ENCODE measurements around the gene MORN1.

MORN1 gene

DNA sequence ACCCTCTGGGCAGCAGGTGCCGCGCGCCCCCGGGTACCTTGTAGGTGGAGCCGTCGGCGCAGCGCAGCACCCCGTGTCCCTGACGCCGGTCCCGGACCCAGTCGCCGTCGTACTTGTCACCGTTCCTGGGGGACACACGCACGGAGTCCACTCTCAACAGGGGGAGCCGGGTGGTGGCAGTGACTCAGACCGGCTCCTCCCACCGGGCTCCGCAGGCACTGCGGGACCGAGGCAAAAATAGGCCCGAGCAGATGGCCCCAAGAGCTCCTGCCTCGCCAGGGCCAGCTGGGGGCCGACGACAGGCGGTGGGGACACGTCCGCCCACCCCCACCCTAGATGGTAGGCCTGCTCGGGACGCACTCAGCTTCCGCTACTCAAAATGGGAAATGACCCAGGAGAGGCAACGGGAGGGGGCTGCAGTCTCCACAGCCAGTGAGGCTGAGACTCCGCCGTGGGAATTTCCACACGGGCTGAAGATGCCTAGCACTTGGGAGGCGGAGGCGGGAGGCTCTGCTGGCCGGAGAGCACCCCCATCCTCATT, 6.3 kb downstream of the MORN1 start:
- peak; percentile 69 to 82 for DNase-seq

DNA sequence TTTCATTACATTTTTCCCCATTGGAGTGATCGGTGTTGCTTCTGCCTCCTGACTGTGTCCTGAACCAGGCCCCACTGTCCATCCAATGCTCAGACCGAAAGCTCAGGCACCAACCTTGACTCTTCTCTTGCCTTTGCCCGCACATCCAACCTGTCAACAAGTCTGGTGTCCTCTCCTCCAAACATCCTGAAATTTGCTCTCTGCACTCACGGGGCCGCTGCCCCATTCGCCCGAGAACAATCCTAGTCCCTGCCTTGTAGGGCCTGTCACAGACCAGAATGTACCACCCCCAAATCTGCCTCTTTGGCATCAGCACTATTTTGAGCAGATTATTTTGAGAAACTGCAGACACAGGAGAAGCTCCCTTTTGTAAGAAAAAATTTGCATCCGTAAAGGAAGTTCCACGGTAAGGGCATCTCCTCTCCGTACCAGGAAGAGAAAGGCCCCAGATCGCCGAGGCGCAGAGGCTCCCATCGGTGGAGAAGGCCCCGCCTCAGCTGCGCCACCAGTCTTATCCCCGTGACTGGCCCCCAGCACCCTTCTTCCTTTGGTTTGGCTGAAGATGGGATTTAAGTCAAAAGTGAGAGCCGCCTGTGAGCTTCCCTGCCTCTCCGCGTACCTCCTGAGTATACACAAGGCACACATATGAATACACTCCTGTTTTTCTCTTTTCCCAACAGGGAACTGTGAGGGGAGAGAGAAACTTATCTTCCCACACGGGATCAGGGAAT, 7.1 kb downstream of the MORN1 start:
- no peak for DNase-seq

DNA sequence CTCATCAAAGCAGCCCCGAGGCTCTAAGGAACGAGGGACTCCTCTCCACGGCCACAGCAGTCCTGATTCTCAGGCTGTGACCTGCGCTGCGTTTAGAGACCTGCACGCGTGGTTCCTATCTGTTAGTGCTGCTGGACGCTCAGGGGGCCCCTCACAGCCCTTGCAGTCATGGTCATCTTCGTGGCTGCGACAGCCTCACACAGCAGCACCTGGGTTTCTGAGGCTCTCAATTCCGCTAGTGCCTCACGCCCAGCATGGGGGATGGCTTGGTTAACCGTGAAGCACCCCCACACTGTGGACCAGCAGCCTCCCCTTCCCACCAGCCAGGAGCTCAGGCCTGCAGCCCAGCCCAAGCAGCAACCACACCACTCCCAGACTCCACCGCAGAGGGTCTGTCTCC, 7.8 kb downstream of the MORN1 start:
- DNase-seq, result no peak

DNA sequence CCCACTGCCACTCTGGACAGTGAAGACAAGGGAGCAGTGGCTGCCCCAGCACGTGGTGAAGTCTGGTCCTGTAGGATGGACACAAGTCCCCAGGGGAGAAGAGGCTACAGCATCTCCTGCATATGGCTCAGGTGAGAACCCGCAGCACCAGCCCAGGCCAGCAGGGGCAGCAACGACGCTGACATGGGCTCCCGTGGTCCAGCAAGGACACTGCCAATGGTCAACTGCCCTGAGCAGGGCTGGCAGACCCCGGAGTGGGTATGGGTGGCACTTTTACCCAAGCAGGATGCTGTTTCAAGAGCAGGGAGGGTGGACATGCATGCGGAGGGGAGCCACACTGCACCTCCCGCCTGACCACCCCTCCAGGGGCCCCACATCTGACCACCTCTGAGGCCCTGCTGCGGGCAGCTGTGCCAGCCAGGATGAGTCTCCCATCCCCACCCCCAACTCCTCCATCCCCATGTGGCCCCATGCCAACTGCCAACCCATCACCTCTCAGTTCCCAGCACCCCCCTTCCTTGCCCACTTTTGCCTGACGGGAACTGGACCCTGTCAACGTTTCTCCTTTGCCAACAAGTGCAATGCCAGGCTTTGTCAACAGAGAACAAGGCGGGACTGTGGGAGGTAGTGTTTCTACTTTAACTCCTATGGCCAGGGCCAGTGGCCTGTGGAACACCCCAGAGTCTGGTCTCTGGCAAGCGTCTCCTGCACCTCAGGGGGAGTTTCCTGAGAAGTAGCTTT, 8.6 kb downstream of the MORN1 start:
- peak in 1 of 2 experiments; percentile 39 for DNase-seq

DNA sequence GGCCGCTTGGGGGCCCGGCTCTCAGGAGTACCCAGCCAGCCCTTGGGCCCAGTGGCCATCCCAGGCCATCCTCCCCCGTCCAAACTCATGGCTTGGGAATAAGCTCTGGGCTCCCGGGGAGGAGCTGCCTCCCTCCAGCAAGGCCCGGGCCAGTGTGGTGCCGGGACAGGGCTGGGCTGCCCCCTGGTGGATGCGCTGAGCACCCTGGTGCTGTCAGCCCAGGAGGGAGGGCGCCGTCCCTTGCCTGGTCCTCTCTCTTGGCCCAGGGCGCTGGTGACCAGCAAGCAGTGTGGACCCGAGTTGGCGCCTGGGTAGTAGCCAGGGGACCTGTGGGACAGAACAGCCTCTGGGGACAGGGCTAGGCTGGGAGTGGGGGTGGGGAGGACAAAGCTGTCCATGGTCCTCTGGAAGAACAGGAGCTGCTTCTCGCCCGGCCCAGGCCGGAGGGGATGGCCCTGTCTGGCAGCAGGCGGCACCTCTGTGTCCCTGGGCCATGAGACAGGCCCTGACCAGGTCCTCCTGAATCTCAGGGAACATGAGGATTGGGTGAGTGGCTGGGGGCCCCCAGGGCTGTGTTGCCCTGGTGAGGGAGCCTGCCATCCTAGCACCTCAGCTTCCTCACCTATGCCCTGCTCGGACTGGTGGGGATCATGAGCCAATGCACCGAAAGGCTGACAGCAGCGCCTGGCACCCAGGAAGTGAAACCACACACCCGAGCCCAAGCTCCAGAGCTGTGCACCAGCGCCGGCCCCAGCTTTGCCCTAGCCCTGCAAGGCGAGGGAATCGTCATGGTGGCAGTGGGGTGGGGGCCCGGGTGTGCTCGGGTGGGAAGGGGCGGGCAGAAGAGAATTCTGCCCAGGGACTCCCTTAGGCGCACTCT, 9.4 kb downstream of the MORN1 start:
- peak in 1 of 2 experiments; percentile 45 for DNase-seq

DNA sequence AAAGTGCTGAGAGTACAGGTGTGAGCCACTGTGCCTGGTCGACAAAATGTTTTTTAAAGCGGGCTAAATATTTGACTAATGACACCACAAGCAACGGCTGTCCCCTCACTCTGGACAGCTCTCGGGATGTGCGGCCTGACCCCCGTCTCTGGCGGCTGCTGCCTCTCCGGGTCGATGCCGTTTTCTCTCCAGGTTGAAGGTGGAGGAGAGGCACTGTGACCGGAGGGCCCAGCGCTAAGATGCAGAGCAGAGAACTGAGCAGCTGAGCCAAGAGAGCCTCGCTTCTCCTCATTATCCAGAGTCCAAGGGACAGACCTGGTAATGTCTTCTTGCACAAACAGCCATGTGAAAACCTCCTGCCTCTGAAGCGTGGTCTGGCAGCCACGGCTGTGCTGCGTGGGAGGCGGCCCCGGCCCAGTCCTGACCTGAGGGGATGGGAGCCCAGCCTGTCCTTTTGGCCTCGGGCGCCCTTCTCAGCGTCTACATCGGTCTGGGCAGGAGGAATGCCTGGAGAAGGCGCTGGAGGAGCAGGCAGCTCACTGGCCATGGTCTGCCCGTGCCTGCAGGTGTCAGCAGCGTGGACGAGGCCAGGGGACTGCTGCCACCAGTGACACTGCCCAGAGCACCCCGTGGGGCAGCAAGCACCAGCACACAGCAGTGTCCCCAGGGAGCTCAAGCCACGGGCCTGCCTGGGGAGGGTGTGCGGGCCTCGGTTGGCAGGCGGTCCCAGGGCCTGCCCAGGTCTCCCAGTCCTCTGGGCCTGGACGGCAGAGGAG, 10.3 kb downstream of the MORN1 start:
- DNase-seq, result no peak

DNA sequence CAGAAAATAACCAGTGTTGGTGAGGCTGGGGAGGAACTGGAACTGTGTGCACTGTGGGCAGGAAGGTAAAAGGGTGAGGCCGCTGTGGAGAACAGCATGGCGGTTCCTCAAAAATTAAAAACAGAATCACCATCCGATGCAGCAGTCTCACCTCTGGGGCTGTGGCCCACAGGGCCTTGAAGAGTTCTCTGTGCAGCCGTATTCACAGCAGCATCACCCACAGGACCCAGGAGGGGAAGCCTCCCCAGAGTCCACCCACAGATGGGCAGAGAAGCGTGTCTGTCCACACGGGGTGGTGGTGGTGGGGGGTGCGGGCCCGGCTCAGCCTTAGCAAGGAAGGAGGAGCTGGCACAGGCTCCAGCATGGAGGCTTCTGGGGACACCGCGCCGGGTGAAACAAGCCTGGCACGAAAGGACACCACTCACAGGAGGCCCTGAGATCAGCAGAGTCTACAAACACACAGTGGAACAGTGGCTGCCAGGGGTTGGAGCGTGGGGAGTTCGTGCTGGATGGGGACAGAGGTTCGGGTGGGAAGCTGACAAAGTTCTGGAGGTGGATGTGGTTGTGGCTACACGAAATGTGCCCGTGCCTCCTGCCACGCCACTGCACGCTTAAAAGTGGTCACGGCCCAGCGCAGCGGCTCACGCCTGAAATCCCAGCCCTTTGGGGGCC, 11.5 kb downstream of the MORN1 start:
- no peak for DNase-seq

DNA sequence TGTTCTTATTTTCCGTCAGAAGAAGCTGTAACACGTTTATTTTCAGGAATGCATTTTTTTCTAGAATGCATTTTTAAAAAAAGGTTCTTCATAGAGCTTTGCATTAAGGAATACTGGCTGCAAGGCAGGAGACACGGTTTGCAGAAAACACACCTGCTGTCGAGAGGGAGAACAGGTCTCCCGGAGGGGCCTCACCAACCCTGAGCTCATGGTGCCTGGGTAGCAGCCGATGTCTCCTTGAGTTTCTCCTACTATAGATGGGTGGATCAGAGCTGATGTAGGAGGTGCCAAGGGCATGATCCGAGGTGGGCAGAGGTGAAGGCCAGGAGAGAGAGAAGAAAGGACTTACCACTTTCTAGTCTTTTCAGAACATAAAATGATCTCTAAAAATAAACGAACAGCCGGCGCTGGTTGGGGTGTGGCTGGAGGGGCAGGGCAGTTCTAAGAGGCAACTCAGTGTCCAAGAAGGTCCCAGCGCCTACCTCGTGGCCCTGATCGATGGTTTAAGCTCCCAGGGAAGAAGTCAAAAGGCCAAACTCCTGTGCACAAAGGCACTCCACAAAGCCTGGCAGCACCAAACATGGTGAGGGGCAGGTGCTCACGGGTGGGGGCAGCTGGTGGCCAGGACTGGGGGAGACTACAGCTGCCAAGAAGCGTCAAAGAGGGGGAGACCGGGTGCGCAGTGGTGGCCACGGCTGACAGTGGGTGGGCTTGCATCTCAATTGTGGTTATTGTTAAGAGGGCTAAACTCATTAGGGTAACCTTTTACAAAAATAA, 12.2 kb downstream of the MORN1 start:
- DNase-seq, result no peak

DNA sequence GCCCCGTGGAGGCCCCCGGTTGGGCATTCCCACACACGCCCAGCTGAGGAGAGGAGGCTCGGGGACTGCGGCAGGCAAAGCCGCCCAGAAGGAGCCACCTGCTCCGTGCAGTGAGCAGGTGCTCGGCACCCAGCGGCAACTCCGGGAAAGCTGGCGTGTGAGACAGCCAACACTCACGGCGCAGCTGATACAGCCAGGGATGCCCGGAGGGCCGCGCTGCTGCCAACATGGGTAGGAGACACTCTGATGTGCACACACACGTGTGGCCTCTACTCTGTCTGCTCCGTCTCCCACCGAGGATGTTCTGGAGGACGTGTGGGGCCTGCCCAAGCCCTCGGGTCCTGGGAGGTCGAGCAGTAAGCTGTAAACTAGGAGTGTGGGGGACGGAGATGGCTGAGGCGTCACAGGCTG, 12.9 kb downstream of the MORN1 start:
- no peak for DNase-seq

DNA sequence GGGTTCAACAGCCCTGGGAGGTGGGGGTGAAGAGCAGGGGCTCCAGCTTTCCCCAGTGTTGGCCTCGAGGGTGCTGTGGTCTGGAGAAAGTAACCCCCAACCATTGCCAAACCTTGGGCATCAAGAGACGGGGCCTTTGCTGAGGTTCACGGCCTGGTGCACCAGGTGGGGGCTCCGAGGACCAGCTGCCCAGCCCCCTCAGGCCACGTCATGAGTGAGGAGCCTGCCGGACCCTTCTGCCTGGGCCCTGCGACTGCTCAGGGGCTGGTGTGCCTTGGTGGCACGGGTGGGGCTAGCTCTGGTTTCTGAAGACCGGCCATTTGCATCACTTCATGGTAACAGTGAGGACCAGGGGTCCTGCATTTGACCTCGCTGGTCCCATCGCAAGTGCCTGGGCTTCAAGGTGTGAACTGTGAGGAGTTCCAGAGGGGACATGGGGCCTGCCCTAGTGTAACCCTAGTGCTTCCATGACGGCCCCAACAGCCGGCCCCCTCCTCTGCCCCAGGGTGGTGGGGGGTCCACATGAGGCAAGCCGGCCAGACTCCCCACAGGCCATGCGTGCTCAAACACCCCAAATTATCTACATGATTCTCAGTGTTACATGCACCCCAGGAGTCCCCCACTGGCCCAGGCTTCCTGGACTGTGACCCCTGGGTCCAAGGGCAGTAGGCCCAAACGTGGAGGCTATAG, 13.5 kb downstream of the MORN1 start:
- DNase-seq, result no peak

DNA sequence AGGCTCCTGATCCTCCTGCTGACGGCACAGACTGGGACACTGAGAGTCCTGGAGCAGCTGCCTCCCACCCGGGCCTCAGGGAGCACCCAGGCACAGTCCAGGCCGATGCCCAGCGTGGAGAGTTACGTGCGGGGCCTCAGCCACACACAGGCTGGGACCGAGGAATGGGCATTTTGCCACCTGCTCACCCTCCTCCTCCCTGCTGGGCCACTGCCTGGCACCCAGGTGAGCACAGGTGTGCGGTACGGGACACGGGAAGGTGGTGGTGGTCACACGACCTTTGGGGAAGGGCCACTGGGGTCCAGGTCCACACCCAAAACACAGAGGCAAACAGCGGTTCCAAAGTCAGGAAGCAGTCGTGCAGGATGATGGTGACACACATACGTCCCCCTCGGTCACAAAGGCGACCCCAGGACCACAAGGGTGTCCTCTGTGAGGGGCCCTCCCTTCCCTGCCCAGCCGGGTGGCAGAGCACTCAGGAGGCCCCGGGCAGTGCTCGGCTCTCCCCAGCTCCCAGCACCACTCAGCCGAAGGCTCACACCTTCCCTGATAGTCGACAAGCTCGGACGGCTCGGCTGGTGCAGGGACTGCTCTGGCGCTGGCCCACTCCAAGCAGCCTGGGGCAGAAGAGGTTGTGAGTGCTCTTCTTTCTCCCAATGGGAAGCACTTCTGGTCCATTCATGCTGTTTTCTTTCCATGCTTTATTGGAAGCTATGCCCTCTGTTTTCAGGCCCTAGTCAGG, 14.3 kb downstream of the MORN1 start:
- DNase-seq, result no peak

DNA sequence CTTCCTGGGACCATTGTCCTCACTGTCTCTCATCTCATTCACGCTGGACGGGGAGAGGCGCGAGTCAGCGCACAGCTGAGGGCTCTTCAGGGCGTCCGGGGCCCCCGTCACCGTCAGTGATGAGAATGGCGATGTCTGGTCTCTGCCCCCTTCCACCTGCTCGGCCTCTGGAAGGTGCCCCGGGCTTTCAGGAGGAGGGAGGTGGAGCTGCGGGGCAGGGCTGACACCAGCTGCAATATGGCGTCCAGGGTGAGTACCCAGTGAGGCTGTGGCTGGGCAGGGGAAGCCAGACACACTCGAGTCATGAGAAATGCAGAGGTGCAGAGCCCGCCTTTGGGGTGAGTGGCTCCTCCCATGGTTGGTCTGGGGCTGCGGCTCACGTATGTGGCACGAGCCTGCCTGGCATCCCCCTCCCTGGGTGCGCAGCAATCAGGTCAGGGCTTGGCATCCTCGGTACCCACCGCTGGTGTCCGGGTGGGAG, 15.1 kb downstream of the MORN1 start:
- no peak for DNase-seq

DNA sequence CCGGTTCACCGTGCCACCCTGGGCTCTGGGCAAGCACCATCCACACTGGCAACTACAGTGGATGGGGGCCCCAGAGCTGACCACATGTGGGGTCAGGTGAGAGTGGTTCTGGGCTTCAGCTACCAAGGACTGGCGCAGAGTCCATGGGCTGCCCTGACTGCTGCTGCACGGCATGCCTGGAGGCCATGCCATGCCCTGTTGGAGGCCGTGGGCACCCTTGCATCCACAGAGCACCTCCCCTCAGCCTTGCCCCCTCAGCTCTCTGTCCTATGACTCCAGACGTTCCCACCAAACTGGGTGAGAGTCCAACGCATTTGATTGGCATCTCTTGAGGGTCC, 15.5 kb downstream of the MORN1 start:
- no peak for DNase-seq

DNA sequence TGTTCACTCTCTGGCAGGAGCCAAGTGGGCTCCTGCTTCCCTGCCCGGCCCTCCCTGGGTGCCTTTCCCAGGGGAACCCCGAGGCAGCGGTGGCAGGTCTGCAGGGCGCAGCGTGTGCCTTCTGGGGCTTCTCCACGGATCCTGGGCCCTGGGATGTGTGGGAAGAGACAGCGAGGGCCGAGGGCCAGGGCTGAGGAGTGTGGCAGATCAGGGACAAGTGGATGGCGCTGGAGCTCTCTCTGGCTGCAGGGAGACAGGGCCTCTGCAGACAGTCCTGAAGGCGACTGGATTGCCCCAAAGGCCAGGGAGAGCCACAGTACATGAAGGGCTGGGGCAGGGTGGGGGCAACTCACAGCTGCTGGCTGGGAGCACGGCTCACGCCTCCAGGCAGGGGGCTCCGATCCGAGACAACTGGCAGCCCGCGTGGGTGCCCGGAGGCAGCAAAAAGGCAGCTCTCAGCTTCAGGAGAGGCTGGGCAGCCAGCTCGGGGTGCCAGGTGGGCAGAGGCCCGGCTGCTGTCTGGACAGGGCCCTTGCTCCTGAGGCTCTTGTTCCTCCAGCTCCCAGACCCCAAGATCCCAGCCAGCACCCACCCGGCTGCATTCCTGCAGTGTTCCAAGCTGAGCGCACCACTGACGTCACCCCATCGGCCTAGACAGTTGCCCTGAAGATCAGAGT, 16.0 kb downstream of the MORN1 start:
- no peak for DNase-seq

DNA sequence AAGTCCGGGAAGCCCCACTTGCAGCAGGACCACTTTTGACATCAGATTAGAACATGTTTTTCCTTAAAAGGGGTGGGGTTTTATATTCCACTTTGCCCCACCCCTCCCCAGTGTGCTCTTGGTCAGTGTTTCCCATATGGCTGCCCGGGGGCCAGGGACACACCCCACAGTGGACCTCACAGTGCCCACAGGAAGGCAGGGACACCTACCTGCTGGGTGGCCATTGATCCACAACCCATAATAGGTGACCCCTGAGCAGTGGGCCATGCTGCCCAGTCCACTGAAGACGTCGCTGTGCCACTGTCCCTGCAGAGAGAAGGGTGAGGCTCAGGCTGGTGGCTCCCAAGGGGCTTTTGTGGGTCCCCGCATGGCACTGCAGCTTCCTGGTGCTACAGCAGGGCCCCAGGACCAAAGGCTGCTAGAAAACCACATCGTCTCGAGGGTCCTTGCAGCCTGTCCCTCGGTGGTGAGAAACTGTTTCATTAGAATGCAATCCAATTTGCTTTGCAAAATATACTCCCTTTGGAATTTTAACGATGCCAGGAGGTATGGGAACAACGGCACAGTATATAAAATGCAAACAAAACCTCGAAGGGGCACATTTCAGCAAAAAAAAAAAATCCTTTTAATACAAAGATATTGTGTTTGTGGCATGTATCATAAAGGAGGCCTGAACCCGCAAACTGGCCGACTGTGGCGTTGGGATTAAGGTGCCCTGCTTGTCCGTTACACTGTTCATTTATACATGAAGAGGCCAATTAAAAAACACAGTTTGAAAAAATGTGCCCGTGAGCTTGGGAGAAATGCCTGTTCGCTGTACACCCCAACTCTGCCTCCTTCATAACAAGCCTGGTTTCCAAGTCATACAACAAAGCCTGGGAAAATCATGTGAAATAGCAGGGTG, 16.9 kb downstream of the MORN1 start:
- no peak for DNase-seq

DNA sequence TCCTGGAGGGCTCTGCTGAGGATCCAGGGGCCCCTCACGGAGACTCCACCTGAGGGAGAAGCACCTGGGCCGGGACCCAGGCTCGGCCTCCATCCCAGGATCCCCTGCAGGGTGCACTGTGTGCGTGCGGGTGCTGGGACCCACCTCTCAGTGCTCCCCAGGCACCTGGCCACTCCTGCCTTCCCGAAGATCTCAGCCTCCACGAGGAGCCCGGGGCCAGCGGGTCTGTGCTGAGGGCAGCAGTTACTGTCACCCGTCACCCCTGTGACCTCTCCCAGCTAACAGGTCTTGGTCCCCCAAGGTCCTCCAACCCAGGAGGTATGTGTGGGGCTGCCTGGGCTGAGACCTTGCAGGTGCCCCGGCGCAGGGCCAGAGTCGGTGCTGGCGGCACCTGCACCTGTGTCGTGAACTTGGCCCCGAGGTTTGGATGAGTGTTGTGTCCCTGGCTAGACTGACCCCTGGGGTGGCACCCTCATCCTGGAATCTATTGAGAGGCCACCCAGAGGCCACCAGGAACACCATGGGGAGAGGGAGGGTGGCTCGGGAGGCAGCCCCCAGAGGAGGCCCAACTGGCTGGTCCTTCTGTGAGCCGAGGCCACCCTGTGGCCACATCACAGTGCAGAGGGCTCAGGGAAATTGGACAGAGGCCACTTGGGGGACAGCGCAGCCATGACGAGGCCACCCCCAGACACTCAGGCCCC, 17.7 kb downstream of the MORN1 start:
- no peak for DNase-seq

Measured in NCI-H524 (cell line).